GM19238 (cell line): Measurements from ENCODE around the gene MCF2L.

Source experiments
- DNase-seq: peaks from one replicate; pipeline ENCODE4 v3.0.0; 2011; ENCODE audit warnings: low spot score; ENCODE audit not compliant: insufficient read length

MCF2L gene

GRCh38 chr13:113120300-113121182 lies 151.5 kb downstream of the MCF2L start:
- DNase-seq = no peak

GRCh38 chr13:113121183-113121927 lies 152.3 kb downstream of the MCF2L start:
- DNase-seq = no peak

GRCh38 chr13:113121928-113122471 lies 153.0 kb downstream of the MCF2L start:
- DNase-seq = no peak

GRCh38 chr13:113122550-113123225 lies 153.7 kb downstream of the MCF2L start, which contains the start of gene F10:
TSS of gene F10 (plus strand) at chr13:113122799. CDS start at chr13:113122856, 57 bp downstream.
- no peak for DNase-seq

GRCh38 chr13:113123226-113124201 lies 154.5 kb downstream of the MCF2L start:
- no peak for DNase-seq

GRCh38 chr13:113124211-113124970 lies 155.4 kb downstream of the MCF2L start:
- no peak for DNase-seq

- DNase-seq = no peak
Measured at GRCh38 chr13:113125506-113126264, 156.7 kb downstream of the MCF2L start.

GRCh38 chr13:113126265-113127150 lies 157.5 kb downstream of the MCF2L start:
- DNase-seq = no peak

GRCh38 chr13:113129480-113129879 lies 160.5 kb downstream of the MCF2L start:
- no peak for DNase-seq

GRCh38 chr13:113129921-113130750 lies 161.1 kb downstream of the MCF2L start:
- DNase-seq = no peak

GRCh38 chr13:113135281-113135760 lies 166.3 kb downstream of the MCF2L start:
- DNase-seq = no peak

GRCh38 chr13:113137691-113138298 lies 168.8 kb downstream of the MCF2L start:
- DNase-seq = no peak

GRCh38 chr13:113138792-113139551 lies 170.0 kb downstream of the MCF2L start:
- DNase-seq = no peak

GRCh38 chr13:113139577-113139976 lies 170.6 kb downstream of the MCF2L start:
- DNase-seq = no peak
